NCI-H345 (cell line): ENCODE data around the gene ZNF511.
"Not testable (repeated sequence)": the region's sequence is repeated elsewhere in the genome, so short reads cannot be mapped to it uniquely, and the experiment has no call there.

Experiments used
- DNase-seq: peaks from one replicate; lab custom pipeline; 2025; lab: John Stamatoyannopoulos, UW

ZNF511 gene

GRCh38 chr10:133308421-133309099 is at the start of gene ZNF511, which contains the start of gene TUBGCP2:
Gene ZNF511 (plus strand): TSS chr10:133308914. CDS start chr10:133308944, 30 bp downstream.
Gene TUBGCP2 (minus strand): TSS chr10:133308872. CDS start chr10:133302941, 5,931 bp downstream.
- DNase-seq: peak; percentile 77

GRCh38 chr10:133259602-133259989 is 49.1 kb upstream of the ZNF511 start:
- no peak for DNase-seq

GRCh38 chr10:133260895-133261725 is 47.6 kb upstream of the ZNF511 start:
- peak; percentile 29 for DNase-seq

GRCh38 chr10:133261726-133262325 is 46.9 kb upstream of the ZNF511 start:
- DNase-seq: peak; percentile 71

- DNase-seq: peak; percentile 69
Observed at GRCh38 chr10:133262696-133263095, 46.0 kb upstream of the ZNF511 start.

GRCh38 chr10:133263674-133264073 is 45.0 kb upstream of the ZNF511 start:
- DNase-seq: no peak

GRCh38 chr10:133264461-133264860 is 44.3 kb upstream of the ZNF511 start:
- no peak for DNase-seq

GRCh38 chr10:133265052-133265451 is 43.7 kb upstream of the ZNF511 start:
- not testable (repeated sequence) for DNase-seq

- no peak for DNase-seq
Observed at GRCh38 chr10:133266056-133266795, 42.5 kb upstream of the ZNF511 start.

- no peak for DNase-seq
Observed at GRCh38 chr10:133267293-133267692, 41.4 kb upstream of the ZNF511 start.

GRCh38 chr10:133267829-133268228 is 40.9 kb upstream of the ZNF511 start:
- DNase-seq: no peak

GRCh38 chr10:133268532-133268931 is 40.2 kb upstream of the ZNF511 start:
- no peak for DNase-seq

- no peak for DNase-seq
Observed at GRCh38 chr10:133269367-133269766, 39.3 kb upstream of the ZNF511 start.

- no peak for DNase-seq
Observed at GRCh38 chr10:133270204-133270603, 38.5 kb upstream of the ZNF511 start.

GRCh38 chr10:133270773-133271297 is 37.9 kb upstream of the ZNF511 start:
- DNase-seq: no peak

GRCh38 chr10:133271521-133272300 is 37.0 kb upstream of the ZNF511 start:
- no peak for DNase-seq

- no peak for DNase-seq
Observed at GRCh38 chr10:133272301-133272963, 36.3 kb upstream of the ZNF511 start.

GRCh38 chr10:133272964-133273420 is 35.7 kb upstream of the ZNF511 start:
- no peak for DNase-seq

- DNase-seq: no peak
Observed at GRCh38 chr10:133273534-133274143, 35.1 kb upstream of the ZNF511 start.
